ENCODE data around the gene ADAMTS10. TPM values are rescaled to one million over a fixed set of nuclear protein-coding genes. Genes with fewer than 3 reads are reported as not detected.

ADAMTS10 gene
- total RNA-seq, 4 donors from 2014 or later = 5.2 to 62.8 (median 20.7) TPM

GRCh38 chr19:8642561-8642960, 32.0 kb upstream of the ADAMTS10 start:
- WGBS, 2 donors (ENCODE audit: low coverage in 1 of 2) = 63 to 80% methylated on average over 2 to 5 of the region's 5 CpGs
- no peak for TF ChIP-seq POLR2AphosphoS5 (IDR thresholded peaks at IDR 0.05)
- TF ChIP-seq CTCF (IDR thresholded peaks at IDR 0.05) = no peak
- no peak for TF ChIP-seq EP300 (IDR thresholded peaks at IDR 0.05; ENCODE audit: low read depth)
- TF ChIP-seq POLR2A (IDR thresholded peaks at IDR 0.05) = no peak
- H3K4me3 ChIP-seq = no peak overlapping the region
- in situ Hi-C loops (cut with MboI; ENCODE audit: low pct_ligation_motif_present in 1 of 4, low pct_unique_long_range_greater_than_20kb in 1 of 4, low sequenced_read_pairs in 3 of 4) (no loop called here), intact Hi-C loops (cut with DNase I; ENCODE audit: low total_unique reads) (loop anchor here (10.0 kb wide), 1 partner anchor 68 kb away; the partner anchor contains the start of gene MYO1F)
- no peak for DNase-seq
- H3K9me3 ChIP-seq = no peaks in the 10 kb centered on the region
- no peaks in the 10 kb centered on the region for H3K36me3 ChIP-seq
- H3K27me3 ChIP-seq = no peaks in the 10 kb centered on the region
- no peak overlapping the region for H3K27ac ChIP-seq
- H3K4me1 ChIP-seq = peaks cover 0 to 20% (median 2%) of the 10 kb centered on the region in 4 donors

- Histone ChIP-seq H3K27me3 (no peaks in the 10 kb centered on the region), H3K27ac (no peak overlapping the region), H3K9me3 (no peaks in the 10 kb centered on the region), H3K4me3 (no peak overlapping the region), H3K4me1 (peaks cover 0 to 20% (median 2%) of the 10 kb centered on the region in 4 donors), H3K36me3 (no peaks in the 10 kb centered on the region)
- TF ChIP-seq POLR2AphosphoS5 (IDR thresholded peaks at IDR 0.05) (no peak), EP300 (IDR thresholded peaks at IDR 0.05; ENCODE audit: low read depth) (no peak), POLR2A (IDR thresholded peaks at IDR 0.05) (no peak), CTCF (IDR thresholded peaks at IDR 0.05) (peak; percentile 44 to 55 (median 50))
- WGBS, 2 donors (ENCODE audit: low coverage in 1 of 2) = 0 to 50% methylated on average over 2 to 4 of the region's 4 CpGs
- intact Hi-C loops (cut with DNase I; ENCODE audit: low total_unique reads) (loop anchor here (10.0 kb wide), 1 partner anchor 67 kb away; the partner anchor contains the start of gene MYO1F), in situ Hi-C loops (cut with MboI; ENCODE audit: low pct_ligation_motif_present in 1 of 4, low pct_unique_long_range_greater_than_20kb in 1 of 4, low sequenced_read_pairs in 3 of 4) (no loop called here)
- no peak for DNase-seq
Measured at GRCh38 chr19:8641908-8642547, 31.5 kb upstream of the ADAMTS10 start.

GRCh38 chr19:8641221-8641907, 30.8 kb upstream of the ADAMTS10 start:
- no peaks in the 10 kb centered on the region for H3K36me3 ChIP-seq
- peaks cover 0 to 20% (median 2%) of the 10 kb centered on the region in 4 donors for H3K4me1 ChIP-seq
- no peak for TF ChIP-seq EP300 (IDR thresholded peaks at IDR 0.05; ENCODE audit: low read depth)
- TF ChIP-seq POLR2AphosphoS5 (IDR thresholded peaks at IDR 0.05) = no peak
- no peak for TF ChIP-seq CTCF (IDR thresholded peaks at IDR 0.05)
- TF ChIP-seq POLR2A (IDR thresholded peaks at IDR 0.05) = no peak
- no peaks in the 10 kb centered on the region for H3K9me3 ChIP-seq
- in situ Hi-C loops (cut with MboI; ENCODE audit: low pct_ligation_motif_present in 1 of 4, low pct_unique_long_range_greater_than_20kb in 1 of 4, low sequenced_read_pairs in 3 of 4) = no loop called here
- WGBS, 2 donors (ENCODE audit: low coverage in 1 of 2) = 82 to 83% methylated on average over 2 of the region's 2 CpGs
- intact Hi-C loops (cut with DNase I; ENCODE audit: low total_unique reads) = loop anchor here (10.0 kb wide), 1 partner anchor 67 kb away; the partner anchor contains the start of gene MYO1F
- DNase-seq = no peak
- H3K27ac ChIP-seq = no peak overlapping the region
- H3K4me3 ChIP-seq = no peak overlapping the region
- H3K27me3 ChIP-seq = no peaks in the 10 kb centered on the region

GRCh38 chr19:8640402-8641004, 30.0 kb upstream of the ADAMTS10 start:
- Histone ChIP-seq H3K4me1 (peaks cover 0 to 20% (median 2%) of the 10 kb centered on the region in 4 donors), H3K4me3 (no peak overlapping the region), H3K27ac (peak overlapping the region in 2 of 4 donors; percentile 19 to 25), H3K36me3 (no peaks in the 10 kb centered on the region), H3K27me3 (no peaks in the 10 kb centered on the region), H3K9me3 (no peaks in the 10 kb centered on the region)
- peak; percentile 36 for DNase-seq
- intact Hi-C loops (cut with DNase I; ENCODE audit: low total_unique reads) (loop anchor here (10.0 kb wide), 1 partner anchor 66 kb away; the partner anchor contains the start of gene MYO1F), in situ Hi-C loops (cut with MboI; ENCODE audit: low pct_ligation_motif_present in 1 of 4, low pct_unique_long_range_greater_than_20kb in 1 of 4, low sequenced_read_pairs in 3 of 4) (no loop called here)
- 45% methylated on average over 12 of the region's 12 CpGs; no CpG with 5 or more reads in 1 of the 2 donors for WGBS, 2 donors (ENCODE audit: low coverage in 1 of 2)
- TF ChIP-seq CTCF (IDR thresholded peaks at IDR 0.05) = no peak
- no peak for TF ChIP-seq POLR2A (IDR thresholded peaks at IDR 0.05)
- TF ChIP-seq EP300 (IDR thresholded peaks at IDR 0.05; ENCODE audit: low read depth) = no peak
- TF ChIP-seq POLR2AphosphoS5 (IDR thresholded peaks at IDR 0.05) = no peak
